SK-N-SH treated with all-trans-retinoic acid at 6 μM for 48 hours (cell line): ENCODE results near the gene GPC5.

Experiments
- ATAC-seq: fragments of 200-7000 bp; cut with Tn5 transposase; 3 replicates; pipeline ENCODE4 v1.9.1; 2020; ENCODE audit warnings: mild to moderate bottlenecking, moderate library complexity
- BACH2 ChIP-seq: fragments of 250-450 bp; sonication (Bioruptor Pico); IDR thresholded peaks from 2 replicates; pipeline ENCODE4 v1.9.0; 2021; ENCODE audit warnings: mild to moderate bottlenecking, borderline replicate concordance
- CREB5 ChIP-seq: fragments of 250-450 bp; sonication (Bioruptor Pico); IDR thresholded peaks from 2 replicates; pipeline ENCODE4 v1.5.1; 2020; ENCODE audit warnings: low read depth, mild to moderate bottlenecking, moderate library complexity
- CSDC2 ChIP-seq: fragments of 250-450 bp; sonication (Bioruptor Pico); IDR thresholded peaks from 2 replicates; pipeline ENCODE4 v1.5.0; 2020; ENCODE audit warnings: mild to moderate bottlenecking, moderate library complexity
- ESRRG ChIP-seq: fragments of 250-450 bp; sonication (Bioruptor Pico); IDR thresholded peaks from 2 replicates; pipeline ENCODE4 v1.6.1; 2021; ENCODE audit warnings: mild to moderate bottlenecking
- GLIS3 ChIP-seq: fragments of 250-450 bp; sonication (Bioruptor Pico); IDR thresholded peaks from 2 replicates; pipeline ENCODE4 v1.5.0; 2020; ENCODE audit warnings: mild to moderate bottlenecking, moderate library complexity
- ISL1 ChIP-seq: fragments of 250-450 bp; sonication (Bioruptor Pico); IDR thresholded peaks from 2 replicates; pipeline ENCODE4 v2.1.2; 2022; ENCODE audit warnings: mild to moderate bottlenecking, moderate library complexity
- OSR1 ChIP-seq: fragments of 250-450 bp; sonication (Bioruptor Pico); IDR thresholded peaks from 2 replicates; pipeline ENCODE4 v1.8.0; 2022; ENCODE audit warnings: moderate library complexity, mild to moderate bottlenecking, inconsistent platforms
- PATZ1 ChIP-seq: fragments of 250-450 bp; sonication (Bioruptor Pico); IDR thresholded peaks from 2 replicates; pipeline ENCODE4 v1.8.0; 2020; ENCODE audit warnings: mild to moderate bottlenecking, moderate library complexity, borderline replicate concordance
- PPARA ChIP-seq: fragments of 250-450 bp; sonication (Bioruptor Pico); IDR thresholded peaks from 2 replicates; pipeline ENCODE4 v1.5.0; 2020; ENCODE audit warnings: mild to moderate bottlenecking, borderline replicate concordance
- RARB ChIP-seq: fragments of 250-450 bp; sonication (Bioruptor Pico); IDR thresholded peaks from 2 replicates; pipeline ENCODE4 v1.8.0; 2021; ENCODE audit warnings: mild to moderate bottlenecking, moderate library complexity
- SNAI2 ChIP-seq: fragments of 250-450 bp; sonication (Bioruptor Pico); IDR thresholded peaks from 2 replicates; pipeline ENCODE4 v1.5.0; 2020; ENCODE audit warnings: mild to moderate bottlenecking, moderate library complexity
- TCF4 ChIP-seq: fragments of 250-450 bp; sonication (Bioruptor Pico); IDR thresholded peaks from 2 replicates; pipeline ENCODE4 v1.8.0; 2021; ENCODE audit warnings: mild to moderate bottlenecking, moderate library complexity, borderline replicate concordance
- TOX ChIP-seq: fragments of 250-450 bp; sonication (Bioruptor Pico); IDR thresholded peaks from 2 replicates; pipeline ENCODE4 v1.8.0; 2021; ENCODE audit warnings: mild to moderate bottlenecking, moderate library complexity, borderline replicate concordance
- TSHZ2 ChIP-seq: fragments of 250-450 bp; sonication (Bioruptor Pico); IDR thresholded peaks from 2 replicates; pipeline ENCODE4 v1.5.0; 2020; ENCODE audit warnings: mild to moderate bottlenecking, moderate library complexity
- ZC3H10 ChIP-seq: fragments of 250-450 bp; sonication (Bioruptor Pico); IDR thresholded peaks from 2 replicates; pipeline ENCODE4 v1.5.1; 2021; ENCODE audit warnings: mild to moderate bottlenecking, moderate library complexity
- ZFP3 ChIP-seq: fragments of 250-450 bp; sonication (Bioruptor Pico); IDR thresholded peaks from 2 replicates; pipeline ENCODE4 v1.5.0; 2020; ENCODE audit warnings: mild to moderate bottlenecking, moderate library complexity
- ZNF565 ChIP-seq: fragments of 450-650 bp; formaldehyde crosslinking; conservative IDR thresholded peaks from 2 replicates; pipeline ENCODE4 v1.5.0; 2020; ENCODE audit warnings: low read depth, mild to moderate bottlenecking, moderate library complexity
- ZNF70 ChIP-seq: fragments of 450-650 bp; formaldehyde crosslinking; IDR thresholded peaks from 2 replicates; pipeline ENCODE4 v1.5.0; 2020; ENCODE audit warnings: mild to moderate bottlenecking, moderate library complexity
- ZNF8 ChIP-seq: fragments of 450-650 bp; formaldehyde crosslinking; IDR thresholded peaks from 2 replicates; pipeline ENCODE4 v1.5.0; 2020; ENCODE audit warnings: mild to moderate bottlenecking, moderate library complexity
- TF ChIP-seq, protein P1 (sequence below): fragments of 250-450 bp; sonication (Bioruptor Pico); IDR thresholded peaks from 2 replicates; pipeline ENCODE4 v1.8.0; 2021; ENCODE audit warnings: low read depth, mild to moderate bottlenecking, moderate library complexity, borderline replicate concordance

Gene GPC5

DNA sequence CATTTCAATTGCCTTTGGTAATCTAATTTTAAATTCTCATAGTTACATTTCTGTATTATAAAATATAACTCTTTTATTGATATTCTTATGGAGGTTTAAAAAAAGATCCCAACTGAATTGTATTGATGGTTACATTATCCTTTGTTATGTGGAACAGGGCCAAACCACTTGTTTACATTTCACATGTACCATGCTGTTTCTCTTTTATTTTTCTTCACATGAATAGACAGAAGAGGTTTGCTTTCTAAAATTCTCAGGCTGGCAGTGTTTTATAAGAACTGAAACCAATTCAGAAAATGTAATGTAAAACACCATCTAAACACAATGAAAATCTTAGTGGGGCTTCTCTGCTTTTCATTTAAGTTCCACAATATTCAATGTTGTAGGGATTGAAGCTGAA lies 122.5 kb downstream of the GPC5 start:
- TF ChIP-seq TCF4 (CRISPR knock-in tag): no peak
- no peak for TF ChIP-seq TOX
- no peak for TF ChIP-seq ZFP3
- no peak for TF ChIP-seq ZC3H10 (CRISPR knock-in tag)
- TF ChIP-seq ISL1 (CRISPR knock-in tag): no peak
- no peak for ATAC-seq

DNA sequence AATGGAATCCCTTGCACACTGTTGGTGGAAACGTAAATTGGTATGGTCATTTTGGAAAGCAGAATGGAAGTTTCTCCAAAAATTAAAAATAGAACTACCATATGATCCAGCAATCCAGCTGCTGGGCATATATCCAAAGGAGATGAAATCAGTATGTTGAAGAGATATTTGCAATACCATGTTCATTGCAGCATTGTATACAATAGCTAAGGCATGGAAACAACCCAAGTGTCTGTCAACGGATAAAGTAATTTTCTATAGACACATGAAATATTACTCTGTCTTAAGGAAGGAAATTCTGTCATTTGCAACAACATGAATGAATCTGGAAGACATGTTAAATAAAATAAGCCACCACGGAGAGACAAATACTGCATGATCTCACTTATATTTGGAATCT lies 124.7 kb downstream of the GPC5 start:
- TF ChIP-seq RARB (CRISPR knock-in tag) (no peak), PATZ1 (CRISPR knock-in tag) (no peak), CSDC2 (CRISPR knock-in tag) (no peak), PPARA (no peak), ZC3H10 (CRISPR knock-in tag) (no peak)
- TF ChIP-seq, protein P1, sequence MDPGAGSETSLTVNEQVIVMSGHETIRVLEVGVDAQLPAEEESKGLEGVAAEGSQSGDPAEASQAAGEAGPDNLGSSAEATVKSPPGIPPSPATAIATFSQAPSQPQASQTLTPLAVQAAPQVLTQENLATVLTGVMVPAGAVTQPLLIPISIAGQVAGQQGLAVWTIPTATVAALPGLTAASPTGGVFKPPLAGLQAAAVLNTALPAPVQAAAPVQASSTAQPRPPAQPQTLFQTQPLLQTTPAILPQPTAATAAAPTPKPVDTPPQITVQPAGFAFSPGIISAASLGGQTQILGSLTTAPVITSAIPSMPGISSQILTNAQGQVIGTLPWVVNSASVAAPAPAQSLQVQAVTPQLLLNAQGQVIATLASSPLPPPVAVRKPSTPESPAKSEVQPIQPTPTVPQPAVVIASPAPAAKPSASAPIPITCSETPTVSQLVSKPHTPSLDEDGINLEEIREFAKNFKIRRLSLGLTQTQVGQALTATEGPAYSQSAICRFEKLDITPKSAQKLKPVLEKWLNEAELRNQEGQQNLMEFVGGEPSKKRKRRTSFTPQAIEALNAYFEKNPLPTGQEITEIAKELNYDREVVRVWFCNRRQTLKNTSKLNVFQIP (CRISPR knock-in tag): no peak
- ATAC-seq: no peak

GRCh38 chr13:91526543-91527033 lies 128.2 kb downstream of the GPC5 start:
- no peak for ATAC-seq
- TF ChIP-seq, protein P1 (CRISPR knock-in tag): no peak
- TF ChIP-seq PPARA (no peak), ZC3H10 (CRISPR knock-in tag) (no peak), TOX (no peak), CSDC2 (CRISPR knock-in tag) (no peak), ZNF70 (CRISPR knock-in tag) (no peak), ISL1 (CRISPR knock-in tag) (no peak), ZNF8 (CRISPR knock-in tag) (no peak), ZNF565 (CRISPR knock-in tag) (no peak), OSR1 (no peak), PATZ1 (CRISPR knock-in tag) (no peak), SNAI2 (CRISPR knock-in tag) (no peak), GLIS3 (CRISPR knock-in tag) (no peak), CREB5 (CRISPR knock-in tag) (no peak), ESRRG (CRISPR knock-in tag) (no peak), TSHZ2 (CRISPR knock-in tag) (no peak), BACH2 (CRISPR knock-in tag) (no peak)
